HG03139 (cell line): ENCODE measurements around the gene MRPS11.
"Not testable (repeated sequence)": the region's sequence is repeated elsewhere in the genome, so short reads cannot be mapped to it uniquely, and the experiment has no call there.

ENCODE experiments used
- ATAC-seq: cut with Tn5 transposase; IDR thresholded peaks from one replicate; pipeline ENCODE4 v1.9.1; 2021; ENCODE audit not compliant: unreplicated experiment

MRPS11 gene

DNA sequence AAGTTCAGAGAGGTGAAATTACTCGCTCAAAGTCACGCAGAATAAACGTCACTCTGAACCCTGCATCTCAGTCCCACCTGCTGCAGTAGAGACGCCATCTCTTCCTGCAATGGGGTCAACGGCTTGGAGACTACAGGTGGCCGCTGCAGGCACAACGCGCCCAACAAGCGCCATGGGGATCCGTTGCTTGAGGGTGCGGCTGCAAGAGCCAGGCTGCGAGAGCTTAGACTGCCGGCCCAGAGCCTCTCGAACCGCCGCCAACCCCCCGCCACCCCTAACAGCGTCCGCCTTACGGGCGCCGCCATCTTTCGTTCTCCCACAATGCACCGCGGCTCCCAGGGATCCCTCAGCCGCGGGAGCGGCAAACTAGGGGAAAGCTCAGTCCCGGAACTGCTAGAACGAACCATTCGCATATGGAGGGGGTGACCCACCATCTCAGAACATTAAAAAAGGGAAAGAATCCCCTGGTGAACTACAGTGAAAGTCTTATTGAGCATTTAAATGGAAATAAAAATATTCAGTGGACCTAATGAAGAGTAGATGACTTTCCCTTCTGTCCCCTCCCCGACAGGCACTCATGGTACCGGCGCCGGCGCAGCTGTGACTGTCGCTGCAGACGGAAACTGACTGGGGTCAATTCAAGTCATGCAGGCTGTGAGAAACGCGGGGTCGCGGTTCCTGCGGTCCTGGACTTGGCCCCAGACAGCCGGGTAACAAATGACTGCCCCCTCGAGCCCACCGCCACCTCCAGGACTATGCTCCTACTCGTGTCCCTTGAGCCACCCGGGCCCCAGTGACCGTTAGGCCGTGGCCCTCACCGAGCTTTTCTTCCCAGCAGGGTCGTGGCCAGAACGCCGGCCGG is at the start of gene MRPS11, which contains the start of gene MRPL46:
Gene MRPS11, plus strand, starts transcription at position 636 of the 862 bp plus-strand sequence. Its CDS starts 10 bp downstream, at position 646.
Gene MRPL46, minus strand, starts transcription at position 316 of the 862 bp plus-strand sequence. Its CDS starts 11 bp downstream, at position 305.
- peak; percentile 84 for ATAC-seq

DNA sequence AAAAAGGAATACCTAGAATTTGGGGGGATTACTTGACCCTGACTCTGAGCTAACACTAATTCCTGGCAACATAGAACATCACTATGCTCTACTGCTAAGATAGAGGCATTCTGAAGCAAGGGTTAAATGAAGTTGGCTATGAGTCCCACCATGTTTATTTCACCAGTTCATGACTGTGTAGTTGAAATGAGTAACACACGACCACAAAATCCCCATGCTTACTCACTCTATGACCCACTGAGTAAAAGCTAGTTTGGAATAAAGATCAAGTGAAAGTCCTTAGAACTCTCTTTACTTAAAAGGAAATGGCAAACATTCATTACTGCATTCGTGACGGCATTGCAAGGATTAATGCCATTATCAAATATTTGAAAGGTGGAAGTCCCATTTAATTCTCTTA is 47.7 kb upstream of the MRPS11 start:
- no peak for ATAC-seq

DNA sequence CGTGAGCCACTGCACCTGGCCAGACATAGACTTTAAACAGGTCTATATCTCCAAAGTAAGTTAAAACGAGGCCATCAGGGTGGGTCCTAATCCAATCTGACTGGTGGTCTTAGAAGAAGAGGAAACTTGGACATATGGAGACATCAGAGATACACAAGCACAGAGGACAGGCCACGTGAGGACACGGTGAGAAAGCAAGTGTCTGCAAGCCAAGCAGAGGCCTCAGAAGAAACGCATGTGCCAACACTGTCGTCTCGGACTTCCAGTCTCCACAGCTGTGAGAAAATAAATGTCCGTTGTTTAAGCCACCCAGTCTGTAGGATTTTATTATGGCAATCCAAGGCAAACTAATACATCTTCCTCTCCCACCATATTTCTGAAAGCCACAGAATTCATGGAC is 44.2 kb upstream of the MRPS11 start:
- no peak for ATAC-seq

DNA sequence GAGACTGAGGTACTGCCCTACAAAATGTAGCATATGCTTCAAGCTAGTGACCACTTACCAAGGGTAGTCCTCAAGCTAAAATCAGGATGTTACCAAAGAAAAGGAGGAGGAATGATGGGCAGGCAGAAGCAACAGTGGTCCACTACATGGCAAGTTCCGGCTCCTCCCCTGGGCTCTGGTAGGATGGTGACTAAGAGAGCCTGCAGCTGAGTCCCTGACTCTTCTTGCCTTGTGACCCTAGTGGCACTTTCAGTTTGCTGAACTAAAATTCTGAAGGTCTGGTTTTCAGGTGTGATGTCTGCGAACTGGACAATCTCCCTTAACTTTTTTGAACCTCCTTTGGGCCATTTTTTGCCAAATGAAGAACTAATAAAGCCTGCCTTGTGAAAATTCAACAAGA is 41.2 kb upstream of the MRPS11 start:
- no peak for ATAC-seq

DNA sequence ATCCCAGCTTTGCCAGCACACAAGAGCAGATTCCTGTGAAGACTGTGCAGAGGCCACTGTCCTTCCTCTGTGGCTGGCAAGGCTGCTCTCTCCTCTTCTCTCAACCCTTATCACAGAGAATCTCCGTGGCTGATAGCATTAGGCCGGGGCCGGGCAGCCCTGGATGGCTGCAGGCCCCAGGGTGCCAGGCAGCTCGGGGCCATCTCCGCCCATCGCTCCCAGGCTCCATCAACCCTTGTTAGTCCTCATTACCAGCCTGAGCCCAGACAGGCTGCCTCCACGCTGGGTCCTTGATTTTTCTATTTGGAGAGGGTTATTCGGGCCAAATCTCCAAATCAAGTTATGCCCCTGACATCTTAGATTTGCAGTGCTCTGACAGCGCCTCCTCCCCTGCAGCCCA is 39.5 kb upstream of the MRPS11 start:
- ATAC-seq = no peak

DNA sequence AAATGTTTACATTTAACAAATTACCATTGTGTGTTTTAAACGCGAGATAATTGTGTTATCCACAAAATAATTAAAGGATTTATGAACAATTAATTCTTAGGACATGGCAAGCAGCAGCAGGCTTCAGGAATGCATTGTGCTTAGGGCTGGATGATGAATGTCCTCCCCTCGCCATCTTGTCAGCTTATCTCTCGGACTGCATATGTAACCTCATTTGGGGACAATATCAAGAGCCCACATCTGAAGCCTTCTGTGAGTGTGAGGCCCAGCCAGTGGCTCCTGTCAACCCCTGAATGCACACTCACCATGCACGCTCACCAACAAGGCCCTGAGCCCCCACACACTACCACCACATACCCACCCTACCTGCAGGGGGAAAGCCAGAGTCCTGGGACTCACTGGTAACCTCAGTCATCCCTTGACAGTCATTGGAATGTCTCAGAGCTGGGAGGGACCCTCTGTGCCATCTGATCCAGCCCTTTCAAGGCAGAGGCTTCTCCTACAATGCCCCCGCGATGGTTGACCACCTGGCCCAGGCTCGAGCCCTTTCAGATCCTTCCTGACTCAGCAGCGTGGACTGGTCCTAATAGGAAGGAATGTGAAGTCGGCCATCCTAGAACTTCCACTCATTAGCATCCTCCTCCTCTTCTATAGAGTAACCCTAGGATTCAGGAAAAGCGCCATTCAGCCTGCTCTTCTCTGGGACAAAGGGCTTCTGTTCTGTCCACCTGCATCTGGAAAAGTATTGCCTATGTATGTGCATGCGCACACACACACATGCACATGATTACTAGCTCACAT is 38.5 kb upstream of the MRPS11 start:
- ATAC-seq = no peak

DNA sequence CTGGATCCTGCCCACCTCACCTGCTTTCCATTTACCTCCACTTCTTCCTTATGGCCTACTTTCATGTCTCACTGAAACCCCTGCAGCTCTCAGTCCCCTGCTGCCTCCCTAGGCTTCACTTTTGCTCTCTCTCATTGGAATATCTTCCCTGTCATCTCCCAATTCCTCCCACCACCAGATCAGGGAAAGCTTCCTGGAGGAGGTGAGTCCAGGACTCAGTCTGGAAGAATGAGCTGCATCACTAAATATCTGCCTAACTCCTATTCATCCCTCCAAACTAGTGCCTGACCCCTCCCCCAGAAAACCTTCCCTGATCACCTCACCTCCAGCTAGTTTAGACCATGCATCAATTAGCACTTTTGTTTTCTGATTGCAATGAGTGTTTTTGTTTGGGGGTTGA is 37.5 kb upstream of the MRPS11 start:
- ATAC-seq = no peak

DNA sequence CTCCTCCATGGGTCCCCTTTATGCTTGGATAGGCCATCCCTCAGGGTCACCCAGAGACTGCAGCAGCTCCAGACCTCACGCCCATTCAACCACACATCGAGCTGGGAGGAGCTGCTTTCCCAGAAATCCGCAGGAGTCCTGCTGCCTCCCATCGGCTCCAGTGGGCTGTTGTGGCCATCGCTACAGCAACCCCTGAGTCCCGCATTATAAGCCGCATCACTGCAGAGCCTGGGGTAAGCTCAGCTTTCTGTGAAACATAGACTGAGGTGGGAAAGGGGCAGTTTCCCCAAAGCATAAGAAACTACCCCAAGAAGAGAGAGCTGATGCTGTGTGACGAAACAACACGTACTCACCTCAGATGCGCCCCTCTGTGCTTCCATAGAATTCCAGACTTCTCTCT is 36.1 kb upstream of the MRPS11 start:
- no peak for ATAC-seq

DNA sequence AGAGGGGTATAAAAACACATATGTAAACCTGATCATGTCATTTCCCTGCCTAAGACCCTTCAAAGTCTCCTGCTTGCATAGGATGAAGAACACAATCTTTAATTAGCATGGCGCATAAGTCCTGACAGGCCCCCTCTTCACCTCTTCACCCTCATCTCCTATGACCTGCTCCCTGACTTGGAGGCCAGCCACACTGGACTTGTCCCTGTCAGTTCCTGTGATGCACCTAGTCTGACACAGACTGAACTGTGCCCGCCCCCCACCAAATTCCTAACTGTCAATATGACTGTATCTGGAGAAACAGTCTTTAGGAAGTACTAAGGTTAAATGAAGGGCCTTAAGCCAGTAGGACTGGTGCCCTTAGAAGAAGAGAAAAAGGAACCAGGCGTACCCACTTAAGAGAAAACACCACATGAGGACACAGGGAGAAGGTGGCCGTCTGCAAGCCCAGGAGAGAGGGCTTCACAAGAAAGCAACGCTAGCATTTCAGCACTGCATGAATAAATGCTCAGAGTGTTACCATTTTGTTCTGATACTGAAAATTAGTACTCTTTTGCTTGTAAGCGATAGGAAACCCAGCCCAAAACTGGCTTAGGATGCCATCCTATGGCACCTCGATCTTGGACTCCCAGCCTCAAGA is 34.3 kb upstream of the MRPS11 start:
- no peak for ATAC-seq

DNA sequence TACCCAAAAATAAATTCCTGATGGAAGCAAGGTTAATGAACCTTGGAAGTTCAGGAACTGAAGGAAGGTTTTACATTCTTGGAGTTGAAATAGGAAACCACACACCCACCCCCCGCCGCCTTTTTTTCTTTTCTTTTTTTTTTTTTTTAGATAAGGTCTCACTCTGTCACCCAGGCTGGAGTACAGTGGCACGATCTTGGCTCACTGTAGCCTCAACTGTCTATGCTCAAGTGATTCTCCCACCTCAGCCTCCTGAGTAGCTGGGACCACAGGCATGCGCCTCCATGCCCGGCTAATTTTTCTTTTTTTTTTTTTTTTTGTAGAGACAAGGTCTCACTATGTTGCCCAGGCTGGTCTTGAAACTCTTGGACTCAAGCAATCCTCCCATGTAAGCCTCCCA is 33.4 kb upstream of the MRPS11 start:
- ATAC-seq = not testable (repeated sequence)

DNA sequence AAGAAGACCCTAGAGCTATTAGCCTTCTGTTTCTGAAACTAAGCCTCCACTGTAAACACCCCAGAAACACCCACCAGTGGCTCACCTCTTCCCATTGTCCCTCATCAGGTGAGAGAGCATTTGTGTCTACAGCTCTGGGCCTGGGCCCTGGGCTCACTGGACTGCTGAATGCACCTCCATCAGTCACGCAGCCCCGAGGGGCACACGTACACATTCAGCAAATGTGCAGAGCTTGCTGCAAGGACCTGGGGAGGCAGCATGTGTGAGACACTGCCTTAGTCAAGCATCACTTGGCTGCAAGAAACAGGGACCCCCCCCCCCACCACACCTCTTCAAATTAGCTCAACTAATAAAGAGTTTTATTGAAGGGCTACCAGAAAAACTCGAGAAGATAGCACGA is 29.3 kb upstream of the MRPS11 start:
- ATAC-seq = no peak

DNA sequence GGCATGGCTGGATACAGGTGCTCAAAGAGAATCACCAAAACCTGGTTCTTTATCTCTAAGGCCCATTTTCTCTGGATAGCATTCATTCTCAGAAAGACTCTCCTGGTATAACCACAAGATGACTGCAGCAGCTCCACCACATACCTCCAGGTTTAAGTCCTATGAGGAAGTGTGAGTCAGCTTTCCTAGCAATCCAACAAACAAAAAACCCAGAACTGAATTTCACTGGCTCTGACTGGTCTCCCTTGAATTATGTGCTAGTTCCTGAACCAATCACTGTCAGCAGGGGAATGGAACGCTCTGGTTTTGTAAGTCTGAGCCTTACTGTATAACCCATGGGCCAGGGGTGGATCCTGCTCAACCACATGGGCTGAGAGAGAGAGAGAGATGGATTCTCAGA is 27.5 kb upstream of the MRPS11 start:
- no peak for ATAC-seq

DNA sequence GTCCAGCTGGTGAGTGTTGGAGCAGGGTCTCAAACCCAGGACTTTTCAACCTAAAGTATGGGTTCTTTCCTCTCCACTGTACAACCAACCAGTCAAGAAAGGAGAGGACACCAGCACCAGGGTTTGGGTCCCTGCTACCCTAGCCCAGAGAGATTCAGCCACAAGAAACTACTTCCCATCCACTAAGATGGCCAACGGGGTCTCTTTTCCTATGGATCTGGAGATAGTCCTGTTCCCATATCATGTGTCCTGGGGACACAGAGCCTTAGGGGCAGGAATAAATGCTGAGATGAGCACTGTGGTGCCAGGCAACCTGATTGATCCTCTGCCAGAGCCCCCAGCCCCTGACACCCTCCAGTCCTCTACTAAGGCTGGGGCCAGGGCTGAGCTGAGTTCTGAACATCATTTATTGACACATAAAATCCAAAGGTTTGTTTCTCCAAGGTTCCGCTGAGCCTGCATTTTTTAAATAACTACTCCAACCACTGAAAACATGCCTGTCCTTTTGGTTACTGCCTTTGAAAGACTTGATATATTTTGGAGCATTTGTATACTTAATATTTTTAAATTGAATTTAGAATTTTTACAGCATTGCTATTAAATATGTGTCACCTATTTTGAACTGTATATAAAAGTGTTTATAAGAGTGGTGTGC is 26.3 kb upstream of the MRPS11 start:
- no peak for ATAC-seq

DNA sequence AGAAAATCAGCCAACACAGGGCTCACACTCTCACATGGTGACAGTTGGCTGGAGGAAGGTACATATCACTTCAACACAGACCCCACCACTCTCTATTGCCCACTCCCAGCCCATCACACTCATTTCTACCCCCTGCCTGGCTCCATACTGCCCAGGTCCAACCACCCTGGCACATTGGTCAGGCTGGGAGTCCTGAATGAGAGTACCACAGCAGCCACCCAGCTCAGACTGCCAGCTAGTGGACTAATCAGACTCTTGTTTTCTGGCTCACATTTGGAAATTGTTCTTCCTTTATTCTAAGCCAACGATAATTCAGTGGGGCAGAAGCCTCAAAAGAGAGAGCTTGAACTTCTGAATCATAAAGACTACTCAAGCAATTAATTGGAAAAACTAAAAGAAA is 20.3 kb upstream of the MRPS11 start:
- no peak for ATAC-seq

DNA sequence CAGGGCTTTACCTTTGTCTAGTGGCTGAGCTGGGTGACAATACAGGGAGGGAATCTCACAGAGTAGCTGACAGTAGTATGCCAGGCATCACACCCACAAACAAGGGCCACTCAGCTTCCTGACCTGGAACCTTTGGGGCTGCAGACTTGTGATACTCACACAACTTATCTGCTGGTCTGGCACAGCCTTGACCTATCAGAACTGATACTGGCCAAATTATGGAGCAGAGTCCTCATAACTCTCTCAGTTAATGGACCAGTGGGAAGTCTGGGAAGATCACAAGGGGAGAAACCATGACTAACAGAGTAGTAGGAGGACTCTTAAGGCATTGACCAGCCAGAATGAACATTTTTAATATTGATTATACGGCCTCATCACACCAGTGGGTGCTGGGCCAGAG is 19.8 kb upstream of the MRPS11 start:
- ATAC-seq = no peak

DNA sequence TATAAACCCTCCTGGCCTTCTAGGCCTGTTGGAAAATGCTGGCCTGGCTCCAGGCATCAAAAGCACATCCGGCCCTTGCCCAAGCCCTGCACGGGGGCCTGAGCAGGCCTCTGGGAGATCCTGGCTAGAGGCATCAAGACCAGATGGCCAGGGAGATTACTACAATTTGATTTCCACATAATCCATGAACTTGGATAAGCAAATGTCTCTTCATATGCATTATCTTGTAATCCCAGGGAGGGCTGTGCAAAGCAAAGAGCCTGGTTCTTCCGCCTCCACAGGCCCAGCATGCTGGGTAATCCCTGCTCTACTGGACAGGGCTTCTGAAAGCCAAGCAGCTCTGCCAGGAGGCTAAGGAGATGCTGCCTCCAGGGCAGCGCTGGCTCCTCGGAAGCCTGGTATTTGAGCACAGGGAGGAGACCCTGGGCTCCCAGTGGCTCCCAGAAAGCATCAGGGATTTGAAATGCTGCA is 18.5 kb upstream of the MRPS11 start:
- ATAC-seq = no peak

DNA sequence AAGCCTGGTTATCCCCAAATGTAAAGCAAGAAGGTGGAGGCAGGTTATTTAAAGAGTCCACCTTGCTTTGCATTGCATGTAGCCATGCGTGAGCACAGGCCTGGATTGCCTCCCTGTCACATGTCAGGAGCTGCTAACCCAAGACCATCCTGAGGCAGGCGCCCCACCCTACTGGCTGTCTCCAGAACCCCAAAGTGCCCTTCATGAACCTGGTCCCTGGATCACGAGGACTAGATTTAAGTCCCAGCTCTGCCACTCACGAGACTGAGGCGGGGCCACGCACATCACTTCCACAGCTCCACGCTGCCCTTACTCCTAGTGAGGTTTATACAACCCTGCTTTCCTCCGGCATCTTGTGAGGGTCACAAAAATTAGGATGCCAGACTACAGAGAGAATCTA is 17.9 kb upstream of the MRPS11 start:
- no peak for ATAC-seq

DNA sequence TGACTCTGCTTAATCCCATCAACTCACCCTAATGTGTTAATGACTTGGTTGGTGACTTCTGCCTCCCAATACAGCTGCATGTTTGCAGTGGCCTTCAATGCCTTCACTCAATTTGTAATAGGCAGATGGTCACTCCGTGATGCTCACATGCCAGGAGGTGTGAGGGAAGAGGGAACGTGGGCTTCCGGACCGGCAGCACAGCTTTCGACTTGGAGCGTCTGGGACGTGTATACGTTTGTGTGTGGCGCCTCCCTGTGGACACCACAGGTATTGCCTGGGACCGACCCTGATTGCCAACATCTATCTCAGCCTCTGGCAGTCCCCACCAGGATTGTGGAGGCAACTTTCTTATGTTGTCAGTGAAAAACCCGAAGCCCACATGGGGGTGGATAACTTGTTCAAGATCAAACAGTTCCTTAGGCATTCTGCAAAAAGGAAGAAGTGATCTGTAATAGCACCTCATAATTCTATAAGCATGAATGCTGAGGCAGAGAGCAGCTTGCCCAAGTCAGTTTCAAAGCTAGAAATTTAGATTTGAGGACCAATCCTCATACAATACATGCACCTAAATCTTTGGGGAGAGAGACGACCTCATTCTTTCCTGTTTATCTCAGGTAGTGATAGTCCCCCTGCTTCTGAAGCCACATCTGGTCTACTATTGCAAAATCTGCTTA is 17.2 kb upstream of the MRPS11 start:
- ATAC-seq = peak; percentile 61

DNA sequence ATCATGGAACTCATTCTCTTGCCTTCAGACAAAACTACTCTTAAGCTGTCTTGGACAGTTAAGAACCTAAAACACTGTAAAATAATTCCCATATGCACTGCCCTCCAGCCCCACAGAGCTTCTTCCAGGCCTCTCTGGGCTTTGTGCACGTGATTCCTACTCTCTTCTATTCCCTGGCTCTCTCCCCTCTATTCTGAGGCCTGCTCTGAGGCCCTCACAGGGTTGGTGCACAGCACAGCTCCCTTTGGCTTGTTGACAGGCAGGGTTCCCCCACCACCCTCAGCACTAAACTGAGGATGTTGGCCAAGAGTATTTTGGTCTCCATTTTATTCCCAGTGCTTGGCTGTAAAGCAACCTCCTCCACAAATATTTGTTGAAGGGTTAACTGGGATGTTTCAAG is 13.9 kb upstream of the MRPS11 start:
- no peak for ATAC-seq

DNA sequence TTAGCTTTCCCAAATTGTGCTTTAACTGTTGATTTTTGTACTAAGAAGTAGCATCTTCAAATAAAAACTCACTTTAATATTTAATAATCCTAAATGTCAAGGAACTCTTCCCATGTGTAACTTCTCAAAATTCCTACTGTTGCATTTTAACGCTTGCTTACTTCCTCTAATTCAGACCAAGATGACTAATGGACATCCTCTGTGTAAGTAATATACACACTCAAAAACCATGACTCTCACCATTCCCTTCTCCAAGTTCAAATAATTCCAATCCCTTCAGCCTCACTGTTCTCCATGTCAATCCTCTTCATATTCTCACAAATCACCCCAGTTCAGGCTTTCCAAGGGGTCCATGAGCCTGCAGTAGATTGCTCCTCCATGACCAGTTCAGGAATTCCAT is 13.3 kb upstream of the MRPS11 start:
- no peak for ATAC-seq
